Type B pancreatic cell (in vitro differentiated cells): ENCODE measurements around the gene IGFBP3. TPM values are rescaled to one million over a fixed set of nuclear protein-coding genes. Genes with fewer than 3 reads are reported as not detected.

ENCODE experiments used
- DNase-seq: peaks from one replicate; pipeline ENCODE4 v3.0.0; 2021; ENCODE audit warnings: mixed read lengths; ENCODE audit not compliant: unreplicated experiment; ENCODE audit errors: extremely low spot score
- H3K27ac Mint-ChIP-seq: 2 replicates; pipeline ENCODE4 v1.8.0; 2021; ENCODE audit warnings: mild to moderate bottlenecking, mixed read lengths
- H3K27me3 Mint-ChIP-seq: 2 replicates; pipeline ENCODE4 v1.8.0; 2021; ENCODE audit warnings: mixed read lengths
- H3K36me3 Mint-ChIP-seq: 2 replicates; pipeline ENCODE4 v1.8.0; 2021; ENCODE audit warnings: mixed read lengths
- H3K4me1 Mint-ChIP-seq: one replicate; pipeline ENCODE4 v1.8.0; 2021; ENCODE audit warnings: mixed read lengths; ENCODE audit not compliant: unreplicated experiment
- H3K4me3 Mint-ChIP-seq: 2 replicates; pipeline ENCODE4 v1.8.0; 2021; ENCODE audit warnings: mild to moderate bottlenecking, mixed read lengths
- H3K9me3 Mint-ChIP-seq: 2 replicates; pipeline ENCODE4 v1.8.0; 2021; ENCODE audit warnings: mixed read lengths
- total RNA-seq: library from RNA; stranded (reverse); gene quantifications from 2 replicates; pipeline ENCODE4 v1.2.1, GENCODE V29; 2021; ENCODE audit warnings: low replicate concordance
- TF ChIP-seq, protein P1 (sequence below): fragments of 200-600 bp; sonication (generic); conservative IDR thresholded peaks from 2 replicates; pipeline ENCODE4 v1.5.0; 2021; ENCODE audit warnings: antibody characterized with exemption, mild to moderate bottlenecking

Gene IGFBP3
- total RNA-seq, 1 donor from 2014 or later: 336 TPM

- H3K4me3 Mint-ChIP-seq: no peak overlapping the region
- no peak overlapping the region for H3K27ac Mint-ChIP-seq
- TF ChIP-seq, protein P1, sequence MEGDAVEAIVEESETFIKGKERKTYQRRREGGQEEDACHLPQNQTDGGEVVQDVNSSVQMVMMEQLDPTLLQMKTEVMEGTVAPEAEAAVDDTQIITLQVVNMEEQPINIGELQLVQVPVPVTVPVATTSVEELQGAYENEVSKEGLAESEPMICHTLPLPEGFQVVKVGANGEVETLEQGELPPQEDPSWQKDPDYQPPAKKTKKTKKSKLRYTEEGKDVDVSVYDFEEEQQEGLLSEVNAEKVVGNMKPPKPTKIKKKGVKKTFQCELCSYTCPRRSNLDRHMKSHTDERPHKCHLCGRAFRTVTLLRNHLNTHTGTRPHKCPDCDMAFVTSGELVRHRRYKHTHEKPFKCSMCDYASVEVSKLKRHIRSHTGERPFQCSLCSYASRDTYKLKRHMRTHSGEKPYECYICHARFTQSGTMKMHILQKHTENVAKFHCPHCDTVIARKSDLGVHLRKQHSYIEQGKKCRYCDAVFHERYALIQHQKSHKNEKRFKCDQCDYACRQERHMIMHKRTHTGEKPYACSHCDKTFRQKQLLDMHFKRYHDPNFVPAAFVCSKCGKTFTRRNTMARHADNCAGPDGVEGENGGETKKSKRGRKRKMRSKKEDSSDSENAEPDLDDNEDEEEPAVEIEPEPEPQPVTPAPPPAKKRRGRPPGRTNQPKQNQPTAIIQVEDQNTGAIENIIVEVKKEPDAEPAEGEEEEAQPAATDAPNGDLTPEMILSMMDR: no peak
- no peaks in the 10 kb centered on the region for H3K4me1 Mint-ChIP-seq
- DNase-seq: no peak
- no peaks in the 10 kb centered on the region for H3K36me3 Mint-ChIP-seq
- H3K9me3 Mint-ChIP-seq: peaks cover 5% of the 10 kb centered on the region
- no peaks in the 10 kb centered on the region for H3K27me3 Mint-ChIP-seq
Measured at GRCh38 chr7:45930967-45931366, 9.9 kb upstream of the IGFBP3 start.

GRCh38 chr7:45927721-45928120 is 6.6 kb upstream of the IGFBP3 start:
- TF ChIP-seq, protein P1: no peak
- Mint-ChIP-seq H3K27me3 (peaks cover 5% of the 10 kb centered on the region), H3K9me3 (no peaks in the 10 kb centered on the region), H3K4me3 (no peak overlapping the region), H3K27ac (no peak overlapping the region), H3K36me3 (no peaks in the 10 kb centered on the region), H3K4me1 (peaks cover 7% of the 10 kb centered on the region)
- no peak for DNase-seq

- H3K27ac Mint-ChIP-seq: no peak overlapping the region
- peaks cover 30% of the 10 kb centered on the region for H3K27me3 Mint-ChIP-seq
- DNase-seq: no peak
Measured at GRCh38 chr7:45924283-45924682, 3.2 kb upstream of the IGFBP3 start.

DNA sequence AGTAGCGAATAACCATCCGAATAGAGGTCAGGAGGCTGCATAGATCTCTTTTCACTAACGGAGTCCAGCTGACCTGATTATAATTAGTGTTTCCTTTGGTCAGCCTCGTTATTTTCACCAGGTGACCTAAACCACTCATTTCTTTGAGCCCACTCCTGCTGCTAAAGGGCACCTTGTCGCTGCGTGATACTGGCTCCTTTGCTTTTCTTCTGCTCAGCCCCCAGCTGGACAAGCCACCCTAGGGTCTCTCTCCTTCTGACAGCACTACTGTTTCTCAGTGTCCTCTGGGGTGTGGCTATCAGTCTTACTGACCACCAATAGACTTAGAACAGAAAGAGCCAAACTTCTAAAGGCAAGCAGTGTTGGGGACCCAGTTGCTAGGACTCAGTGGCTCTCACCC is 2.7 kb upstream of the IGFBP3 start:
- Mint-ChIP-seq H3K36me3 (no peaks in the 10 kb centered on the region), H3K27ac (no peak overlapping the region), H3K9me3 (no peaks in the 10 kb centered on the region), H3K27me3 (peaks cover 35% of the 10 kb centered on the region), H3K4me3 (no peak overlapping the region), H3K4me1 (peaks cover 17% of the 10 kb centered on the region)
- TF ChIP-seq, protein P1: no peak
- no peak for DNase-seq

More at GRCh38 chr7:45924283-45924682, 3.2 kb upstream of the IGFBP3 start:
- TF ChIP-seq, protein P1: no peak
- H3K36me3 Mint-ChIP-seq: no peaks in the 10 kb centered on the region
- H3K9me3 Mint-ChIP-seq: no peaks in the 10 kb centered on the region
- H3K4me3 Mint-ChIP-seq: no peak overlapping the region
- H3K4me1 Mint-ChIP-seq: peaks cover 17% of the 10 kb centered on the region

DNA sequence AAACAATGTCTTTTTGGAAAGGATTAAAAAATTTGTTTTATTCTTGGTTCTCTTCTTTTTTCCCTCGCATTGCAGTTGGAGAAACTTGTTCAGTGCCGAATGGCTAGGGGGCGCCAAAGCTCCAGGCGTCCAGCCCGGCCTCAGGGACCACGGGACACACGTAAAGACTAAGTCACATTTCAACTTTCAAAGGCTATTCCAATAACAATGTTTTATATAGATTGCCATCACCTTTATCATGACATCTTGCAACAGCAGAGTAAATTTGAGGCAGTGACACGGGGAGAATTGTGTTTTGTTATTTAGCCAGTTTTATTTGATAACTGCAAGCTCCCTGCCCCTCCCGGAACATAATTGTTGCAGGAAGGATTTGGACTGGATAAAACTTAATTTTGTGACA is 2.2 kb upstream of the IGFBP3 start:
- DNase-seq: no peak
- Mint-ChIP-seq H3K36me3 (no peaks in the 10 kb centered on the region), H3K27ac (peak overlapping the region; percentile 87), H3K27me3 (peaks cover 40% of the 10 kb centered on the region), H3K9me3 (no peaks in the 10 kb centered on the region), H3K4me1 (peaks cover 17% of the 10 kb centered on the region), H3K4me3 (peak overlapping the region; percentile 89)
- TF ChIP-seq, protein P1: peak; percentile 99

DNA sequence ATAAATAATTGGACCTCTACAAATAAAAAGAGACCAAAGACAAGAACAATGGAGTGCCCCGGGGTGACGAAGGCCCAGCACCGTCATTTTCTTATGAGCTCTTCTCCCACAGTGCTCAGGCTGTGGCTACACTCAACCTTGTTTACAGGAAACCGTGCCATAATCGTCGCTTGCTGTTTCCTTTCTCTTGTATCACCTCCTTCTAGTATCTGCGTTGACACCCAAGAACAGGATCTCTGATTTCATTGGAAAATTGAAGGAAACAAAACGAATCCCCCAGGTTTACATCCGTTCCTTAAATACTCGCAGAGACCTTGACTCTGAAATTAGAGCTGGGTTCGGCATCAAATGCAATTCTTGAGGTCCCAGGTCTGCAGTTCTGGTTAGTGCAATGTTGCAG is 1.7 kb upstream of the IGFBP3 start:
- H3K36me3 Mint-ChIP-seq: no peaks in the 10 kb centered on the region
- peak overlapping the region; percentile 89 for H3K4me3 Mint-ChIP-seq
- no peaks in the 10 kb centered on the region for H3K9me3 Mint-ChIP-seq
- H3K4me1 Mint-ChIP-seq: peaks cover 17% of the 10 kb centered on the region
- DNase-seq: no peak
- H3K27ac Mint-ChIP-seq: peak overlapping the region; percentile 87
- peaks cover 45% of the 10 kb centered on the region for H3K27me3 Mint-ChIP-seq
- TF ChIP-seq, protein P1: no peak
